HL-60 (cell line): ENCODE results near the gene OGFOD3.

Experiments
- POLR2AphosphoS5 ChIP-seq: IDR thresholded peaks from 2 replicates; pipeline ENCODE4 v1.6.1; 2012; ENCODE audit warnings: low read depth
- TF ChIP-seq, protein P1 (sequence below): IDR thresholded peaks from one replicate; pipeline ENCODE4 v1.5.1; 2011; ENCODE audit warnings: low read length, control low read depth, inconsistent platforms; ENCODE audit not compliant: insufficient read depth
- TF ChIP-seq, protein P2 (sequence below): IDR thresholded peaks from 2 replicates; pipeline ENCODE4 v1.6.1; 2012; ENCODE audit warnings: low read depth; ENCODE audit not compliant: insufficient replicate concordance

GRCh38 chr17:82444941-82445521, 26.6 kb upstream of the OGFOD3 start:
- TF ChIP-seq, protein P1, sequence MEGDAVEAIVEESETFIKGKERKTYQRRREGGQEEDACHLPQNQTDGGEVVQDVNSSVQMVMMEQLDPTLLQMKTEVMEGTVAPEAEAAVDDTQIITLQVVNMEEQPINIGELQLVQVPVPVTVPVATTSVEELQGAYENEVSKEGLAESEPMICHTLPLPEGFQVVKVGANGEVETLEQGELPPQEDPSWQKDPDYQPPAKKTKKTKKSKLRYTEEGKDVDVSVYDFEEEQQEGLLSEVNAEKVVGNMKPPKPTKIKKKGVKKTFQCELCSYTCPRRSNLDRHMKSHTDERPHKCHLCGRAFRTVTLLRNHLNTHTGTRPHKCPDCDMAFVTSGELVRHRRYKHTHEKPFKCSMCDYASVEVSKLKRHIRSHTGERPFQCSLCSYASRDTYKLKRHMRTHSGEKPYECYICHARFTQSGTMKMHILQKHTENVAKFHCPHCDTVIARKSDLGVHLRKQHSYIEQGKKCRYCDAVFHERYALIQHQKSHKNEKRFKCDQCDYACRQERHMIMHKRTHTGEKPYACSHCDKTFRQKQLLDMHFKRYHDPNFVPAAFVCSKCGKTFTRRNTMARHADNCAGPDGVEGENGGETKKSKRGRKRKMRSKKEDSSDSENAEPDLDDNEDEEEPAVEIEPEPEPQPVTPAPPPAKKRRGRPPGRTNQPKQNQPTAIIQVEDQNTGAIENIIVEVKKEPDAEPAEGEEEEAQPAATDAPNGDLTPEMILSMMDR: no peak
- TF ChIP-seq POLR2AphosphoS5: no peak
- TF ChIP-seq, protein P2, sequence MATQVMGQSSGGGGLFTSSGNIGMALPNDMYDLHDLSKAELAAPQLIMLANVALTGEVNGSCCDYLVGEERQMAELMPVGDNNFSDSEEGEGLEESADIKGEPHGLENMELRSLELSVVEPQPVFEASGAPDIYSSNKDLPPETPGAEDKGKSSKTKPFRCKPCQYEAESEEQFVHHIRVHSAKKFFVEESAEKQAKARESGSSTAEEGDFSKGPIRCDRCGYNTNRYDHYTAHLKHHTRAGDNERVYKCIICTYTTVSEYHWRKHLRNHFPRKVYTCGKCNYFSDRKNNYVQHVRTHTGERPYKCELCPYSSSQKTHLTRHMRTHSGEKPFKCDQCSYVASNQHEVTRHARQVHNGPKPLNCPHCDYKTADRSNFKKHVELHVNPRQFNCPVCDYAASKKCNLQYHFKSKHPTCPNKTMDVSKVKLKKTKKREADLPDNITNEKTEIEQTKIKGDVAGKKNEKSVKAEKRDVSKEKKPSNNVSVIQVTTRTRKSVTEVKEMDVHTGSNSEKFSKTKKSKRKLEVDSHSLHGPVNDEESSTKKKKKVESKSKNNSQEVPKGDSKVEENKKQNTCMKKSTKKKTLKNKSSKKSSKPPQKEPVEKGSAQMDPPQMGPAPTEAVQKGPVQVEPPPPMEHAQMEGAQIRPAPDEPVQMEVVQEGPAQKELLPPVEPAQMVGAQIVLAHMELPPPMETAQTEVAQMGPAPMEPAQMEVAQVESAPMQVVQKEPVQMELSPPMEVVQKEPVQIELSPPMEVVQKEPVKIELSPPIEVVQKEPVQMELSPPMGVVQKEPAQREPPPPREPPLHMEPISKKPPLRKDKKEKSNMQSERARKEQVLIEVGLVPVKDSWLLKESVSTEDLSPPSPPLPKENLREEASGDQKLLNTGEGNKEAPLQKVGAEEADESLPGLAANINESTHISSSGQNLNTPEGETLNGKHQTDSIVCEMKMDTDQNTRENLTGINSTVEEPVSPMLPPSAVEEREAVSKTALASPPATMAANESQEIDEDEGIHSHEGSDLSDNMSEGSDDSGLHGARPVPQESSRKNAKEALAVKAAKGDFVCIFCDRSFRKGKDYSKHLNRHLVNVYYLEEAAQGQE: no peak
